ENCODE results near the gene MDFIC2.

MDFIC2 gene

GRCh38 chr3:70247955-70248354 is 64.5 kb downstream of the MDFIC2 start:
- H2AFZ ChIP-seq (ENCODE audit: low read depth, low read length), result no peak overlapping the region
- H3K4me3 ChIP-seq (ENCODE audit: low read depth in 1 of 2, low read length in 2 of 2), result no peak overlapping the region
- ATAC-seq (ENCODE audit: insufficient read depth, low read depth), result no peak
- H3K36me3 ChIP-seq (ENCODE audit: insufficient read depth, low read length), result no peaks in the 10 kb centered on the region
- H4K20me1 ChIP-seq (ENCODE audit: insufficient read depth, low read length), result no peaks in the 10 kb centered on the region
- no peaks in the 10 kb centered on the region for H3K9me3 ChIP-seq (ENCODE audit: insufficient read depth, low read length, severe bottlenecking)
- H3K27me3 ChIP-seq (ENCODE audit: insufficient read depth, low read length, poor library complexity), result peaks cover 3% of the 10 kb centered on the region
- no peak overlapping the region for H3K4me2 ChIP-seq (ENCODE audit: insufficient read depth, low read length)
- no peaks in the 10 kb centered on the region for H3K4me1 ChIP-seq (ENCODE audit: insufficient read depth, low read length)
- TF ChIP-seq CTCF (IDR thresholded peaks at IDR 0.05; ENCODE audit: borderline replicate concordance, extremely low read depth, low read length, poor library complexity, severe bottlenecking) (no peak), EZH2 (IDR thresholded peaks at IDR 0.05; ENCODE audit: borderline replicate concordance, low read depth, low read length, severe bottlenecking) (no peak)
- DNase-seq, result no peak
- H3K9ac ChIP-seq (ENCODE audit: low read depth, low read length), result no peak overlapping the region
- H3K27ac ChIP-seq (ENCODE audit: low read length), result no peak overlapping the region
- H3K79me2 ChIP-seq (ENCODE audit: insufficient read depth, low read length), result no peaks in the 10 kb centered on the region

GRCh38 chr3:70245746-70246525 is 66.5 kb downstream of the MDFIC2 start:
- ATAC-seq (ENCODE audit: insufficient read depth, low read depth), result no peak
- no peak for DNase-seq
- no peak overlapping the region for H2AFZ ChIP-seq (ENCODE audit: low read depth, low read length)
- H3K36me3 ChIP-seq (ENCODE audit: insufficient read depth, low read length), result no peaks in the 10 kb centered on the region
- H3K27ac ChIP-seq (ENCODE audit: low read length), result no peak overlapping the region
- peaks cover 3% of the 10 kb centered on the region for H3K27me3 ChIP-seq (ENCODE audit: insufficient read depth, low read length, poor library complexity)
- H3K4me2 ChIP-seq (ENCODE audit: insufficient read depth, low read length), result no peak overlapping the region
- H4K20me1 ChIP-seq (ENCODE audit: insufficient read depth, low read length), result no peaks in the 10 kb centered on the region
- H3K4me1 ChIP-seq (ENCODE audit: insufficient read depth, low read length), result no peaks in the 10 kb centered on the region
- H3K4me3 ChIP-seq (ENCODE audit: low read depth in 1 of 2, low read length in 2 of 2), result no peak overlapping the region
- H3K79me2 ChIP-seq (ENCODE audit: insufficient read depth, low read length), result no peaks in the 10 kb centered on the region
- H3K9me3 ChIP-seq (ENCODE audit: insufficient read depth, low read length, severe bottlenecking), result no peaks in the 10 kb centered on the region
- TF ChIP-seq EZH2 (IDR thresholded peaks at IDR 0.05; ENCODE audit: borderline replicate concordance, low read depth, low read length, severe bottlenecking), result no peak
- TF ChIP-seq CTCF (IDR thresholded peaks at IDR 0.05; ENCODE audit: borderline replicate concordance, extremely low read depth, low read length, poor library complexity, severe bottlenecking), result no peak
- no peak overlapping the region for H3K9ac ChIP-seq (ENCODE audit: low read depth, low read length)

- no peaks in the 10 kb centered on the region for H3K9me3 ChIP-seq (ENCODE audit: insufficient read depth, low read length, severe bottlenecking)
- ATAC-seq (ENCODE audit: insufficient read depth, low read depth), result no peak
- no peak for DNase-seq
- no peak overlapping the region for H3K27ac ChIP-seq (ENCODE audit: low read length)
- H3K4me3 ChIP-seq (ENCODE audit: low read depth in 1 of 2, low read length in 2 of 2), result no peak overlapping the region
- no peak overlapping the region for H2AFZ ChIP-seq (ENCODE audit: low read depth, low read length)
- H3K27me3 ChIP-seq (ENCODE audit: insufficient read depth, low read length, poor library complexity), result peaks cover 3% of the 10 kb centered on the region
- no peaks in the 10 kb centered on the region for H4K20me1 ChIP-seq (ENCODE audit: insufficient read depth, low read length)
- no peaks in the 10 kb centered on the region for H3K4me1 ChIP-seq (ENCODE audit: insufficient read depth, low read length)
- TF ChIP-seq EZH2 (IDR thresholded peaks at IDR 0.05; ENCODE audit: borderline replicate concordance, low read depth, low read length, severe bottlenecking), result no peak
- TF ChIP-seq CTCF (IDR thresholded peaks at IDR 0.05; ENCODE audit: borderline replicate concordance, extremely low read depth, low read length, poor library complexity, severe bottlenecking), result no peak
- no peak overlapping the region for H3K9ac ChIP-seq (ENCODE audit: low read depth, low read length)
- H3K4me2 ChIP-seq (ENCODE audit: insufficient read depth, low read length), result no peak overlapping the region
- H3K79me2 ChIP-seq (ENCODE audit: insufficient read depth, low read length), result no peaks in the 10 kb centered on the region
- no peaks in the 10 kb centered on the region for H3K36me3 ChIP-seq (ENCODE audit: insufficient read depth, low read length)
Observed at GRCh38 chr3:70244422-70244821, 68.0 kb downstream of the MDFIC2 start.

All from DND-41 (cell line).